ENCODE data around the gene ETV7.
"Not testable (repeated sequence)": the region's sequence is repeated elsewhere in the genome, so short reads cannot be mapped to it uniquely, and the experiment has no call there.

Gene ETV7

DNA sequence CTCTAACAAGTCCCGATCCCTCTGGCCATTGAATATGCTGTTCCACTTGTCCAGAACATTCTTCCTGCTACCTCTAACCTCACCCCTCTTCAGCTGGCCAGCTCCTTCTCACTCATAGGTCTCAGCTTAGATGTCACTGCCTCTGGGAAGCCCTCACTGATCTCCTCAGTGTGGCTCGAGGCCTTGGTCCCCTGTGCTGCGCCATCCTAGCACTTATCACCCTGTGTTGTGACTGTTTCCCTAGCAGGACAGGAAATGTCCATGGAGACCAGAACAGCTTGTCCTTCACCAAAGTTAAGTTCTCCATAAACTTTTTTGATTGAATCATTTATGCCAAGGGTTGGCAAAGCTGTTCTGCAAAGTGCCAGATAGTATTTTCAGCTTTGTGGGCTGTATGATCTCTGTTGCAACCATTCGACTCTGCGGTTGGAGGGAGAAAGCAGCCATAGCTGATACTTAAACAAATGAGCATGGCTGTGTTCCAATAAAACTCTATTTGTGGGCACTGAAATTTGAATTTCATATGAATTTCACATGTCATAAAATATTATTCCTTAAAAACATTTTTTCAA lies 44.3 kb downstream of the ETV7 start:
- no peak for DNase-seq (ENCODE audit: low read depth in 2 of 2)

DNA sequence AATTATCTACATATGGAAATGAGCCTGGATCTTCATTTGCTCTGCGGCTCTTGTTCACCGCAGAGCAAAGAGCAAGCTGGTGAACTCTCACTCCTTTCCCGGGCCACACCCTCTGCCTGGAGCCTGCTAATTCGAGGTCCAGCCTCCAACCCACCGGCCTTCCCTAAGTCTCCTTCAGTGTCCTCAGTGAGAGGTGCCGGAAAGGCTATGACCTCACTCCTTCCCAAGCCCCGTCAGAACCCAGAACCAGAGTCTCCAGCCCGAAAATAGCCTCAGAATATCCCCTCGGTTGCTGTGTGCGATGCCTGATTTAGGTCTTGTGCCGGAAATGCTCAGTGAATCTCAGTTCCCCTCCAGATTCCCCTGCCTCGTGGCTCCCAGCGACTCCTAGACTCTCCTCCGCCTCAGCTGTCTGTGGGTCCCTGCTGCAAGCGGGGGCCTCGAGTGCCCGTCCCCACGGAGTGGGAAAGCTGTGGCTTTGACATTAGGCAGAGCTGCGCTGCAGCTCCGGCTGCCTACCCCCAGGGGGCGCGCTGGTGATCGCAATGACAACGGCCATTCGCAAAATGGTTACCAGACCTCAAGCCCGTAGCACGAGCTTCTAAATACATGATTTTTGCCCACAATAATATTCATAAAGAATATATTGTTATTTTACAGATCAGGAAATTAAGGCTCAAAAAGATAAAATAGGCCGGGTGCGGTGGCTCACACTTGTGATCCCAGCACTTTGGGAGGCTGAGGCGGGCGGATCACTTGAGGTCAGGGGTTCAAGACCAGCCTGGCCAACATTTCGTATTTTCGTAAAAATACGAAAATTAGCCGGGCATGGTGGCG lies 46.6 kb downstream of the ETV7 start:
- peak; percentile 44 to 65 for DNase-seq (ENCODE audit: low read depth in 2 of 2)

DNA sequence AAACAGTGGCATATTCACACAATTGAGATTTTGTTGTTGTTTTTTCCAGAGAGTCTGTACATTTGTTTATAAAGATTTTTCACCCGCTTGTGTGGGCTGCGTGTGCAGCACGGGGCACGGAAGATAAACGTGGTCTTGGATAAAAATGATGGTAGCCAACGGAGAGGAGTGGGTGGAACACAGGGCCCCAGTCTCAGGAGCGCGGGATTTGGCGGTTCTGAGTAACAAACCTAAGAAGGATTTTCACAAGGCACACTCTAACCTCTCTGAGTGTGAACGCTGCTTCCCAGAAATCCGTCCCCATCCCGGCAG lies 47.2 kb downstream of the ETV7 start:
- DNase-seq (ENCODE audit: low read depth in 2 of 2) = no peak

DNA sequence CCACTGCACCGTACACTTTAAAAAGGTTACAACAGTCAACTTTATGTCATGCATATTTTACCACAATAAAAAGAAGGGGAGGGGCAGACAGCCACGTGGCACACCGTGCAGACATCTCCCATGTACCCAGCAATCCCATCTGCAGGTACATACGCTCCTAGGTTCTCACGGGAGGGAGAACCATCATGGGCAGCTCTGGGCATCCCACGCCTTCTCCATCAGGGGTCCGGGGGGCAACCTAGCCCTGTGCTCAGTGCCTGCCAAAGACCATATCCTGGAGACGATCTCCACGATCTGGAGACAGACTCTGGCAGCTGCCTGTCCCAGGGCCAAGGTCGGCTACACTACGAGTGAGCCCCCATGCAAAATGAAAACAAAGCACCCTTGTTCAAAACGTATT lies 48.3 kb downstream of the ETV7 start:
- no peak for DNase-seq (ENCODE audit: low read depth in 2 of 2)

DNA sequence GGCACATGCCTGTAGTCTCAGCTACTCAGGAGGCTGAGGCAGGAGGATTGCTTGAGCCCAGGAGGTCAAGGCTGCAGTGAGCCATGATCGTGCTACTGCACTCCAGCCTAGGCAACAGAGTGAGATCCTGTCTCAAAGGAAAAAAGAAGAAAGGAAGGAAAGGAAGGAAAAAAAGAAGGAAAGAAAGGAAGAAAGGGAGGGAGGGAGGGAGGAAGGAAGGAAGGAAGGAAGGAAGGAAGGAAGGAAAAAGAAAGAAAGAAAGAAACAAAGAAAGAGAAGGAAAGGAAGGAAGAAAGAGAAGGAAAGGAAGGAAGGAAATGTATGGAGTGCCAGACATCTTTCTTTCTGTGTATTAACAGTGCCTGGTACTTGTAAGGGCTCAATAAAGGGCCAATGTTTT lies 49.2 kb downstream of the ETV7 start:
- not testable (repeated sequence) for DNase-seq (ENCODE audit: low read depth in 2 of 2)

DNA sequence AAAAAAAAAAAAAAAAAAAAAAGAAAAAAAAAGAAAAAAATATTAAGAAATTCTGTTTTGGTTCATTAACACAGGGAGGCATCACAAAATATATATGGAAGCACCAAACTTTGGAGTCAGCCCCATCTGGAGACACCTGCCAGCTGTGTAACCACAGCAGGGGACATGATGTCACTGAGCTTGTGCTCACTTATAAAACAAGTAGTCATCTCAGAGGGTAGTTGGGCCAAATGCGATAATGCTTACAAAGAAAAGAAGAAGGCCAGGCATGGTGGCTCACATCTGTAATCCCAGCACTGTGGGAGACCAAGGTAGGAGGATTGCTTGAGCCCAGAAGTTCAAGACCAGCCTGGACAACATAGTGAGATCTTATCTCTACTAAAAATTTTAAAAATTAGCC lies 49.7 kb downstream of the ETV7 start:
- DNase-seq (ENCODE audit: low read depth in 2 of 2) = no peak

DNA sequence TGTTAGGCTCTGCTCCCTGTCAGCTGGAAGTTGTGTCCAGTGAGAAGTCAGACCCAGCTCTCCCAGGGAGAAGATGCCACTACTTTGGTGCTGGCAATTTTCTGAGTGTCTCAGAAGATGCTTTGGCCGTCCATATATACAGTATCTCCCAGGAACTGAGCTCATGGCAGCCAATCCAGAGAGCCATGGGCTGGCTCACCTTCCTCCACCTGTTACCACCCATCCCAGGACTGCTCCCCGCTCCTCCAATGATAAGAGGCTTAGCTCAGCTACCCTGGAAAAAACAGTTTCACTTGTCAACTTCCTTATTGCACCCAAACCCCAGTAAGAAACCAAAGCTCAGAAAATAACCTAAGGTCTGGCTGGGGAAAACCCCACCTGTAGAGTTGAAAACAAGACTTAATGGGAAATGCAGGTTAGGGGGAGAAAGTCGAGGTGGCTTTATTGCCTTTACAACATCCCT lies 50.7 kb downstream of the ETV7 start, which contains the start of gene BNIP5:
Gene BNIP5 (minus strand): TSS at position 110 of the 463 bp plus-strand sequence. CDS start 6,198 bp downstream, outside the sequence.
- no peak for DNase-seq (ENCODE audit: low read depth in 2 of 2)

DNA sequence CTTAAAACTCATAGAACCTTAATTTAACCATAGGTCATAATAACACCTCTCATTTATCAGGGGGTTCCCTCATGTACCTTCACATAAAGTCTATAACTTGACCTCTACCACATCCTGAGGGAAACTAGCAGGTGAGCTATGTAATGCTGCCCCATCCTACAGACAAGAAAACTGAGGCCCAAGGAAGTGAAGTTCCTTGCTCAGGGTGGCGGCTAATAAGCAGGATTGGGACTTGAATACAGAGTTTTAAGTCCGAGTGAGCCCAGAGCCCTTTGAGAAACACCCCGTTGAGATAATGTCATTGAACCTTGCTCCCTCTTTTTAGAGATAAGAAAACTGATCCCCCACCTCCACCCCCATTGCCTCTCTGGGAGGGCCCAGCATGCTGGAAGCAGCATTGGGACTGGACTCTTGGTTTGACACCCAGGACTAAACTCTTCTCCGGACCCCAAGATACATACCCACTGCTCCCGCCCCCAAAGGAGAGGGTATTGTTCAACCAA lies 51.2 kb downstream of the ETV7 start:
- DNase-seq (ENCODE audit: low read depth in 2 of 2) = no peak

DNA sequence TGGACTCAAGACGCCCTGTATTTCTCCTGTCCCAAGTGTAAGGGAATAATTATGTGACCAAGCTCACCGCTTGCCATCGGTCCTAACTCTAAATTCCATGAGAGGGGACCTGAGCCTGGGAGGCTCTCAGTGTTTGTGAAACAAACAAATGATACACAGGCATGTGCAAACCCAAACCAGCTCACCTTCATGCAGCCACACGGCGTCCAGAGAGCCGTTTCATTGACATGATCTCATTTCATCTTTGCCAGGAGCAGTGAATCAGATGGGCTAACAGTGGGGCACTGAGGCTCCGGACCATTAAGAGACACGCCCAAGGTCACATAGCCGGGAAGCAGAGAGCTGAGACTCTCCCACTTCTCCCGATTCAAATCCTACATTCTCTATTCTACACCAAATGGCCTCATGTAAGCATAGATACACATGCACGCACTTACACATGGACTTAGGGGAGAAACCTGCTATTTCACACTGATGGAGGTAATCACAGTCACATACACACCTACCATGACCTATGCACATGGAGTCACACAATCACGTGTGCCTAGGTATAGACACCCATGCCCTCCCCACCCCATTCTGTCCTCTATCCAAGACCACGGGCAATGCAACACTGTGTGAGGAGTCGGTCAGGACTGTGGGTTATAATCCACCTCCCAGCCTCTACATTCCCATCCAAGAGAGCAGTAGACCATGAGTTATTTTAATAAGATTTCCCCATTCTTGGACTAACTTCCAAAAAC lies 51.8 kb downstream of the ETV7 start:
- DNase-seq (ENCODE audit: low read depth in 2 of 2) = no peak

DNA sequence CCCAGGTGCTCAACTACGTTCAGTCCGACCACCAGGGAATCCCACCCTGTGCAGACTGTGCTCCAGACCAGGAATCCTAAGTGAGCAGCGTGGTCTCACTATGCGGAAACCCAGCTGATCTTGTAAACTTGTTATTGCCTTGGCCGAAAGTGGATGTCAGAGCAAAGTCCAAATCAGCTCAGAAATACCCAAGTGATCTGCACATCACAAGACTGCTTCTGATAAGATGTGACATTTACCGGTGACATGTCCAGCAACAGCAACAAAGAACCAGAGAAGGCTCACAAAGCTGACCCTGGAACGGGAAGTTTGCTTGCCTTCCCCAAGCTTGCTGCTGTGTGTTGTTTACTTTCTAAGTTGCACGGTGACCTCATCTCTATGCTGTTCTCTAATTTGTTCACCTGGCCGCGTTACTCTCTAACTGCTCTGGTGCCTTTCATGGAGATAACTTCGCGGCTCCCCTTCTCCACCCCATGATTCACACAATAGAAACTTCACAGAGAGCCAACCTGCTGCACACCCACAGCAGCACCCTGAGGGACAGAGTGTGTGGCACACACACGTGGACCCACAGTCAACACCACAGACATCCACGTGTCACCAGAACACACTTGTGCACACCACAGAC lies 52.5 kb downstream of the ETV7 start:
- DNase-seq (ENCODE audit: low read depth in 2 of 2) = no peak

DNA sequence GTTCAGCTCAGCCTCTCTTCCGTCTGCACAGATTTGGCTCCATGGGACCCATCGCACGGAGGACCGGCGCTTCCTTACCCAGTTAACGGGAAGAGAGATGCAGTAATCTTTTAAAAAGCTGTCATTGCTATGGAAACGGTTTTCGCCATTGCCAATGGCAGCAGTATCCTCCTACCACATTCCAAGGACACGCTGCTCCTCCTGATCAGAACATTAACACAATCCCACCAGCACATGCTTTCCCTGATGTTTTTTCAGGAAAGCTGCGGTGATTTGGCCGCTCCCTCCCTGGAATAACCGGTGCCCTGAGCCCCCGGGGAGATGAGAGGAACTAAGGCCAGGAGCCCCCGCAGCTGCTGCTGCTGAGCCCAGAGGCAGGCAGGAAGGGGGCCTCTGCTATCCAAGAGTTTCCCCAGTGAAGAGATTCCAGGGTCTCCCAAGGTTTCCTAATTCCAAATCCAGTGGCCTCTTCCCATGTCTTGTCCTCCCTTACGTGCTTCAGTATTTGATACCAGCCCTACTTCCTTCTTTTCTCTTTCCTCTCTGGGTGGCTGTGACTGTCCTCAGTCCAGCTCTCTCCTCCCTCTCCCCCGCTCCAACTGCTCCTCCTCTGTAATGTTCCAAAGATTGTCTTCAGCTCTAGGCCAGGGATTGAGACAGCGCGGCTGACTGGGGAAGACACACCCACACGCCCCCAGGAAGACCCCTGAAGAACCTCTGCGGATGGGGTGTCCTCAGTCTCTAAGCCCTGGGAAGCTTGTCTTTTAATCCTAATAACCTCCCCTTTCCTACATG lies 53.3 kb downstream of the ETV7 start:
- no peak for DNase-seq (ENCODE audit: low read depth in 2 of 2)

DNA sequence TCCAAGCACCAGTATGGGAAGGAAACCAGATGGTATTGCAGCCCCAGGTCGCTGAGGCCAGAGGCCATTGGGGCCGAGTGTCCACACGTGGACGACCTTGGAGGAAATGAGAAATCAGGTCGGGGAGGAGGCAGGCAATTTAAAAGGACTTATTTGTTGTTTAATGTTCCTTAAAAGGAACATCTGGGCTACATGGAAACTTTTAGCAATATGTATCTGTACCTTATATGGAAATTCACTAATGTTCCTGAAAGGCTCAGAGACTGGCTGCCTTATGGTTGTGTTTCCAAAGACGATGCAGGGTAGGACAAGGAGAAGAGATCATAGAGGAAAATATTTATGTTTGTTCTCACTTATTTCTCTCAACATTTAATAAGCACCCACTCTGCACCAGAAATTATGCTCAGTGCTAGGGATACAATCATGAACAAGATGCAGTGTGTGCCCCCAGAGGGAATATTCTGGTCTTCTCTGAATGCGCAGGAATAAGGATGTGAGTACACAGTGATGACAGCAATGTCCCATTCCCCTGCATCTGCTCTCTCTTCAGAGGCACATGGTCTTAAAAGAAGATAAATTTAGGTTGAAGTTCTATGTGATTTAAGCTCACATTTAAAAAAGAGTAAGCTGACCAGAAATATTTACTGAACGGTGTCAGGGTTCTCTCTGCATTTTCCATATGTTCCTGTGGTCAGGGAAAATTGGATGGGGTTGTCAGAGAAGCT lies 54.1 kb downstream of the ETV7 start:
- no peak for DNase-seq (ENCODE audit: low read depth in 2 of 2)

DNA sequence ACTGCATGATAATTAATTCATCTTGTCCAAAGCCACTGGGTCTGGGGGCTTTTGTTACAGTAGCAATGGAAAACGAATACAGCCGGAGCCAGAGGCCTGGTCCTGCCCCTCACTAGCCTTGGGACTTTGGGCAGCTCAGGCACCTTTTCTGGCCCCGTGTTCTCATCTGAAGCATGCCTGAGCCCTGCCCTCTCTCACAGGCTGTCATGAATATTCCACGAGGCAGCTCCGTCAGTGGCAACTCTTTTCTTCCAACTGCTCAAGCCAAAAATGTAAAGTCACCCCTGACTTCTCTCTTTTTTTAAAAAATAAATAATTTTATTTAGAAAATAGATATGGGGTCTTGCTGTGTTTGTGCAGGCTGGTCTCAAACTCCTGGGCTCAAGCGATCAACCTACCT lies 56.1 kb downstream of the ETV7 start:
- no peak for DNase-seq (ENCODE audit: low read depth in 2 of 2)

DNA sequence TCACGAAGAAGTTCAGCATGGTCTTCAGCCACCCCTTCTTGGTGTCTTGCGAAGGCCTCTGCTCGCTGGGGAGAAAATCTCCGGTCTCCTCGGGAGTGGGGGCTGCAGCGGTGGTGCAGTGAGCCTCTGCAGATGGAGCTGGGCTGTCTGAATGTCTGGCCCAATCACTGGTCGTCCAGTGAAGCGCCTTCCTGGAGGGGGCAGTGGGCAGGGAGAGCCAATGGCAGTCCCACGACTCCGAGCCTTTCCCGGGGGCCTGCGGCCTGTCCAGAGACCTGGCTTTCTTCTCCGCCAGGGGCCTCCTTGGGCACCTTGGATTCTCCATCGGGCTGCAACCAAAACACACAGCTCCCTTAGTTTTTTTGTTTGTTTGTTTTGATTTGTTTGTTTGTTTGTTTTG lies 57.1 kb downstream of the ETV7 start:
- no peak for DNase-seq (ENCODE audit: low read depth in 2 of 2)

DNA sequence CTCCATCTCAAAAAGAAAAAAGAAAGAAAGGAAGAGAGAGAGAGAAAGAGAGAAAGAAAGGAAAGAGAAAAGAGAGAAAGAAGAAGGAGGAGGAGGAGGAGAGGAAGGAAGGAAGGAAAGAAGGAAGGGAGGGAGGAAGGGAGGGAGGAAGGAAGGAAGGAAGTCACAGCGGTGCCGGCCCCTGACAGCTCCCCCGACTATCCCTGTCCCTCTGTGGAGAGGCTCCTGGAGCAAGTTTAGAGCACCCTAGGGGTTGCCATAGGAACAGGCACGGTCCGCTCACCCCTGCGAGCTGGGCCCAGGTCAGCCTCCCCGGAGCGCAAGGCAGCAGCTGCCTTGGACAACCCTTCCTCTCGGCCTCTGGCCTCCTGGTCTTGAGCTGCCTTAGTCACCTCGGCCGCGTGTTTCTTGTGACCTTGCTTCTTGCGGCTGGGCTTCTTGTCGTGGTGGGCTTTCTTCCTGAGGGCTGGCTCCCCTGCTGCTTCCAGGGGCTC lies 57.6 kb downstream of the ETV7 start:
- DNase-seq (ENCODE audit: low read depth in 2 of 2) = no peak

DNA sequence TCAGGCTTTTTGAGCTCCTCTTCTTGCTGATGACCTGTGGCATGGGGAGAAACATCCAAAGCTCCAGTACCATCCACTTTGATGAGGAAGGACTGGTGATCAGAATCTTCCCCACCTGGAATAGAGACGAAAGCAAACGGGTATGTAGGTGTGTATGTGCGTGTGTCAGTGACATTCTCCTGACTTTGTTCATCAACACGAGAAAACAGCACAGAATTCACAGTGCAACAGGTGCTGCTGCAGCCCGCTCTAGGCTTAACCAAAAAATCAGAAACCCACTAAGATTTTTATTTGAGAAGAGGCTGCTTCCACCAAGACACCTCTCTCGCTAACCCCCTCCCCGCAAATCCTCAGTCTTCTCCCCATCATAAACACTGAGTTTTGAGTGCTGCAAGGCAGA lies 58.9 kb downstream of the ETV7 start:
- no peak for DNase-seq (ENCODE audit: low read depth in 2 of 2)

DNA sequence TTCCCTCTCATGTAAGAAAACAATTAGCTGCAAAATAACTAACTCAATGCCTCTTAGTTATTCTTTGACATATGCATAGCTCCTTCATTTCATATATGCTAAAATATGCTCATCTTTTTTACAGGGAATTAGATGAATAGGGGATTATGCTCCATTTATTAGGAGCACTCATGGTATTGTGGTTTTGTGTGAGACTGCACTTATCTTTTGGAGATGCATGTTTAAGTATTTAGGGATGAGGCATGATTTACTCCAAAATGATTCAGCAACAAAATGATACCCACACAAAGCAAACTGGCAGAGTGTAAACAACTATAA lies 59.6 kb downstream of the ETV7 start:
- DNase-seq (ENCODE audit: low read depth in 2 of 2) = no peak

DNA sequence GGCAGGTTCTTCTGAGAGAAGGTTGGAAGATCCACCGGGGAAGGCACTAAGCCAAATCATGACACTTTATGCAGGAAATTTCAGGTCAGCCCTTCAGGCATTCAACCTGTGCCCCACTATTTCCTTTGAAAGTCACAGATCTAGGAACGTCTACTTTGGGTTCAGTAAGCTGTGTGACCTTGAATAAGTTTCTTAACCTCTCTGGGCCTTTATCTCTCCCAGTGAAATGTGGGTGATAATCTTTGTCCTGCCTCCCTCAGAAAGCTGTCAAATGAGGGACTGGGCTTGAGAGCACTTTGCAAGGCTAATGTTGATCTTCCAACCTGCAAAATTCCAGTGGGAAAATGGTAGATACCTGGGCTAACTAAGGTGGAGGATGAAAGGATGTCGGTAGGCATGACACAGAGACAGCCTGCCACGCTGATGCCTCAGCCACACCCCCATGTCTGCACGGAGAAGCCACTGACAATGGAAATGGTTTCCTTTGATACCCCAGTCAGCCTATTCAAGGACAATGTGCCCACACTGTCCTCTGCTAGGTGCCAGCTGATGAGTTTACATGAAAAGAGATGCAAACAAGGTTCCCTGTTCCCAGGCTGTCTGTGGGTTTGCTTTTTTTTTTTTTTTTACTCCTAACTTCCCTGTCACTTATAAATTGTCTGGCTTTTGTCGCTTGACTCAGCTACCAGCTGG lies 60.1 kb downstream of the ETV7 start:
- no peak for DNase-seq (ENCODE audit: low read depth in 2 of 2)

DNA sequence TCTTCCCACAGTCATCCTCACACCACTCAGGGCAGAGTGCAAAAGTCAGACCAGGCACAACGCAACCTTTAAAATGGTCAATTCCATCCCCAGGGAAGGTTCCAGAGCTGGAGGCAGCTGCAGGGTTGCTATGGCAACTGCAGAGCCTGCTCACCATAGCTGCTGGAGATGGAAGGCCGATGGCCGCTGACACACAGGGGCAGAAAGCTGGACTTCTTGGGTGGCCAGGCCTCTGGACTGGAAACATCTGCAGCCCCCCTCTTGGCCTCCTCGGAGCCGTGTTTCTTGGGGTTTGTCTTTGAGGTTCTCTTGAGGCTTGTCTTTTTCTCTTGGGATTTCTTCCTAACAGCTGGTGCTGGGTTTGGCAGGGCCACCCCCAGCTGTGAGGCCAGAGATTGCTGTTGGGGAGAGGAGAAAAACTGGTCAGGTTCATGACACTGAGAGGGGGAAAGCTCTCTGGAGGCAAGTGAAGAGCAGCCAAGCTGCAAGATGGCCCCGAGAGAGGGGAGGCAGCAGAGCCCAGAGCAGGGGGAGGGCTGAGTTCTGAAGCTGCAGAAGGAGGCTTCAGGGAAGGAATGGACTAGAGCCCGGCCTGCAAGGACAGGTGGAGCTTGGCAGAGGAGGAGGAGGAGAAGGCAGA lies 61.0 kb downstream of the ETV7 start:
- DNase-seq (ENCODE audit: low read depth in 2 of 2) = no peak

DNA sequence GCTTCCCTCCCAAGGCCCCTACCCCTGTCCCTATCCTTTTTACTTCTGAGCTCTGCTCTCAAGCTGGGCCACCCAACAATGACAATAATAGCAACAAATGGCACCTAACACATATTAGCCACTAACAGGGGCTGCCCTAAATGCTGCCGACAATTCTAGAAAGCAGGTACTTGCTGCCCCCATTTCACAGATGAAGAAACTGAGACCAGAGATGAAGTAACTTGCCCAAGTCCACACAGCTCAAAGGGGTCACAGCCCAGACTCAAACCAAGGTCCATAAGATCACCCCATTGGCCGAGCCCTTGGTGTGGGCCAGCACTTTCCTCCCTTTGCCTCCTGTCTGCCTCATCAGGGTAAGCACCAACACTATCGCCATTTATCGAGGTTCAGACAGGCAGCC lies 62.8 kb downstream of the ETV7 start:
- DNase-seq (ENCODE audit: low read depth in 2 of 2) = no peak
